Ascending aorta (tissue), 2 donors: ENCODE results near the gene LCNL1. TPM values are rescaled to one million over a fixed set of nuclear protein-coding genes. Genes with fewer than 3 reads are reported as not detected.

ENCODE experiments used
- DNase-seq, 2 donors: peaks; one replicate each; pipeline ENCODE4 v3.0.0-alpha.2; 2019; ENCODE audit warnings: low spot score in 2 of 2
- H3K27ac ChIP-seq, 2 donors: fragments of 200-600 bp; sonication (generic); one replicate each; pipeline ENCODE4 v1.5.1; 2016 to 2017; ENCODE audit warnings: mild to moderate bottlenecking in 1 of 2
- H3K27me3 ChIP-seq: fragments of 200-600 bp; sonication (generic); one replicate; pipeline ENCODE4 v1.5.1; 2017
- H3K36me3 ChIP-seq, 2 donors: fragments of 200-600 bp; sonication (generic); one replicate each; pipeline ENCODE4 v1.5.1; 2016
- H3K4me1 ChIP-seq, 2 donors: fragments of 200-600 bp; sonication (generic); one replicate each; pipeline ENCODE4 v1.5.1; 2016 to 2017; ENCODE audit warnings: mild to moderate bottlenecking in 1 of 2
- H3K4me3 ChIP-seq, 2 donors: fragments of 200-600 bp; sonication (generic); one replicate each; pipeline ENCODE4 v1.5.1; 2016 to 2017; ENCODE audit warnings: mild to moderate bottlenecking in 1 of 2
- H3K9me3 ChIP-seq, 2 donors: fragments of 200-600 bp; sonication (generic); one replicate each; pipeline ENCODE4 v1.5.1; 2016
- intact Hi-C: fragments of 100-400 bp; cut with DNase I; formaldehyde crosslinking; loops from one replicate; pipeline ENCODE4 v1.15.1; 2023
- total RNA-seq: library from RNA; depleted of rRNA; stranded (reverse); fragments of >200 nt; gene quantifications from one replicate; pipeline ENCODE4 v1.1.0, GENCODE V29; 2016
- TF ChIP-seq, protein P1 (sequence below), 3 experiments: fragments of 200-600 bp in 2 of 3; fragments of 450-650 bp in 1 of 3; sonication (generic) in 2 of 3; IDR thresholded peaks; one replicate each; pipeline ENCODE4 v1.5.1; 2016 to 2019; ENCODE audit warnings: antibody characterized with exemption in 3 of 3, mild to moderate bottlenecking in 1 of 3, moderate library complexity in 1 of 3

The LCNL1 gene
- total RNA-seq, 1 donor from 2014 or later, result not detected

DNA sequence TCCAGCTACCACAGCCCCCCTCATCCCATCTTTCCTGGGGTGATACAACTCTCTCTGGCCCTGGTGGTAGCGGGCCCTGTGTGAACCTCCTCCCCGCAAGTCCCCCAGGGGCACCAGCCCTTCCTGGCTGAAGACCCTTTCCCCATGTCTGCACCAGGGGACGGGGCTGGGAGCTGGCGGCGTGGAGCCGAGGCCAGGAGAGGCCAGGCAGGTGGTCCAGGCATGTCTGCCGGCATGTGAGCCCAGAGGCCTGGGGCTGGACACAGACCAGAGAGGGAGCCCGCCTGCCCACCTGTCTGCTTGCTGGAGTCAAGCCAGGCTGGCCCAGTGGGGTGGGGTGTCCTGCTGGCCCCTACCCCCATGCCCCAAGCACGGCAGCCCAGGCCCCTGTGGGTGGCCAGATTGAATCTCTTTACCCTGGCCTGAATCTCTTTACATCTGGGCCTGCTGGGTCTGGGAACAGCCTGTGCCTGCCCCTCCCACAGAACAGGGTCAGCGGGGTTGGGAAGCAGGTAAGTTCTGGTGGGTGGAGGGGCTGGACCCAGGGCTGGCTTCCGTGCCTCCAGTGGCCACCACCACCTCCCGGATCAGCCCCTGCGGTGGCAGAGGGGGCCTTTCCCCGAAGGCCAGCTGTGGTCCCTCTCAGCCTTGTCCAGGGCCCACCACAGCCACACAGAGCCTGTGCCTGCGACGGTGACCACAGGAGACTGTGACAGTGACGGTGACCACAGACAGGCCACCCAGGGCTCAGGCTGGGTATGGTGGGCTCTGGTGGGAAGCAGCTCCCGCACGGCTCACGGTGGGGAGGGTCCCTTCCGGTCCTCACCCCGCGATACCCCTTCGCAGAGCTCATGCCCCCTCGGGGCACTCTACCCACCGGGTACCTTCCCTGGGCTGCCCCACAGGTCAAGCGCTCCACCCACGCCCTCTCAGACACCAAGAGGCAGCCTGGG, 23.6 kb upstream of the LCNL1 start:
- DNase-seq, result no peak
- Histone ChIP-seq H3K9me3 (no peaks in the 10 kb centered on the region), H3K27me3 (no peaks in the 10 kb centered on the region), H3K4me1 (peaks cover 5 to 14% of the 10 kb centered on the region in 2 donors), H3K4me3 (no peak overlapping the region), H3K36me3 (no peaks in the 10 kb centered on the region), H3K27ac (no peak overlapping the region)
- TF ChIP-seq, protein P1, sequence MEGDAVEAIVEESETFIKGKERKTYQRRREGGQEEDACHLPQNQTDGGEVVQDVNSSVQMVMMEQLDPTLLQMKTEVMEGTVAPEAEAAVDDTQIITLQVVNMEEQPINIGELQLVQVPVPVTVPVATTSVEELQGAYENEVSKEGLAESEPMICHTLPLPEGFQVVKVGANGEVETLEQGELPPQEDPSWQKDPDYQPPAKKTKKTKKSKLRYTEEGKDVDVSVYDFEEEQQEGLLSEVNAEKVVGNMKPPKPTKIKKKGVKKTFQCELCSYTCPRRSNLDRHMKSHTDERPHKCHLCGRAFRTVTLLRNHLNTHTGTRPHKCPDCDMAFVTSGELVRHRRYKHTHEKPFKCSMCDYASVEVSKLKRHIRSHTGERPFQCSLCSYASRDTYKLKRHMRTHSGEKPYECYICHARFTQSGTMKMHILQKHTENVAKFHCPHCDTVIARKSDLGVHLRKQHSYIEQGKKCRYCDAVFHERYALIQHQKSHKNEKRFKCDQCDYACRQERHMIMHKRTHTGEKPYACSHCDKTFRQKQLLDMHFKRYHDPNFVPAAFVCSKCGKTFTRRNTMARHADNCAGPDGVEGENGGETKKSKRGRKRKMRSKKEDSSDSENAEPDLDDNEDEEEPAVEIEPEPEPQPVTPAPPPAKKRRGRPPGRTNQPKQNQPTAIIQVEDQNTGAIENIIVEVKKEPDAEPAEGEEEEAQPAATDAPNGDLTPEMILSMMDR (IDR thresholded peaks at IDR 0.05), result no peak
- intact Hi-C loops, result no loop called here

DNA sequence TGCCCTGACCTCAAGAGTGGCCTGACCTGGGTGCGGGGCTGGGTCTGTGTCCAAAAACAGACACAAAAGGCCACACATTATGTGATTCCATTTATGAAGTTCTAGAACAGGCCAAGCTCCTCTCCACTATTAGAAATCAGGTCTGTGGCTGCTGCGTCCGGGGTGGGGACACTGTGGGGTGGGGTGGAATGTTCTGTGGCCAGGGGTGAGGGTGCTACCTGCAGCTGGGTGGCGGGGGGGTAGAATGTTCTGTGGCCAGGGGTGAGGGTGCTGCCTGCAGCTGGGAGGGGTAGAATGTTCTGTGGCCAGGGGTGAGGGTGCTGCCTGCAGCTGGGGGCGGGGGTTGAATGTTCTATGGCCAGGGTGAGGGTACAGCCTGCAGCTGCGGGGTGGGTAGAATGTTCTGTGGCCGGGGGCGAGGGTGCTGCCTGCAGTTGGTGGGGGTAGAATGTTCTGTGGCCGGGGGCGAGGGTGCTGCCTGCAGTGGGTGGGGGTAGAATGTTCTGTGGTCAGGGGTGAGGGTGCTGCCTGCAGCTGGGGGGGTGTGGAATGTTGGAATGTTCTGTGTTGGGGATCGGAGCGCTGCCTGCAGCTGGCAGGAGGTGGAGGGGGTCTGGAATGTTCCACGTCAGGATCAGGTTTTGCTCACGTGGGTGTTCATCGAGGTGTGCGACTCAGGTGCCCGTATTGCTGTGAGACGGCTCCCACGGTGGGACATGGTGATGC, 22.4 kb upstream of the LCNL1 start:
- H3K4me1 ChIP-seq, result peaks cover 5 to 14% of the 10 kb centered on the region in 2 donors
- intact Hi-C loops, result no loop called here
- no peaks in the 10 kb centered on the region for H3K27me3 ChIP-seq
- TF ChIP-seq, protein P1 (IDR thresholded peaks at IDR 0.05), result no peak
- H3K4me3 ChIP-seq, result no peak overlapping the region
- DNase-seq, result no peak
- peak overlapping the region in 1 of 2 donors; percentile 54 for H3K27ac ChIP-seq
- H3K9me3 ChIP-seq, result no peaks in the 10 kb centered on the region
- no peaks in the 10 kb centered on the region for H3K36me3 ChIP-seq

DNA sequence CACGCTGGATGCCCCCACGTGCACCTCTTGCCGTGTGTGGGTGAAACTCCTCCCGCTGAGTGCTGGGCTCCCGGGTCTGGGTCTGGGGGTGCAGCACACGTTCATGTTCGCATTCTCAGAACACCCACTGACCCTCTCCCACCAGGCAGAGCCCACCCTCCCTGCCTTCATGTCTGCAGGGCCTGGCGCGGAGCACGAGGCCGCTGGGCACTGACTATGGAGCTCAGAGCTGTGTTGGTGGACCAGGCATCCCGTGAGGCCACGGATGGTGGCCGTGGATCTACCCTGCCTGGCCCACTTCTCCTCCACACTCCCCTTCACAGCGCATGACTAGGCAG, 21.9 kb upstream of the LCNL1 start:
- H3K36me3 ChIP-seq, result no peaks in the 10 kb centered on the region
- H3K27ac ChIP-seq, result peak overlapping the region; percentile 54 to 55
- DNase-seq, result no peak
- peaks cover 5 to 14% of the 10 kb centered on the region in 2 donors for H3K4me1 ChIP-seq
- H3K9me3 ChIP-seq, result no peaks in the 10 kb centered on the region
- TF ChIP-seq, protein P1 (IDR thresholded peaks at IDR 0.05), result no peak
- no peaks in the 10 kb centered on the region for H3K27me3 ChIP-seq
- intact Hi-C loops, result no loop called here
- H3K4me3 ChIP-seq, result no peak overlapping the region

DNA sequence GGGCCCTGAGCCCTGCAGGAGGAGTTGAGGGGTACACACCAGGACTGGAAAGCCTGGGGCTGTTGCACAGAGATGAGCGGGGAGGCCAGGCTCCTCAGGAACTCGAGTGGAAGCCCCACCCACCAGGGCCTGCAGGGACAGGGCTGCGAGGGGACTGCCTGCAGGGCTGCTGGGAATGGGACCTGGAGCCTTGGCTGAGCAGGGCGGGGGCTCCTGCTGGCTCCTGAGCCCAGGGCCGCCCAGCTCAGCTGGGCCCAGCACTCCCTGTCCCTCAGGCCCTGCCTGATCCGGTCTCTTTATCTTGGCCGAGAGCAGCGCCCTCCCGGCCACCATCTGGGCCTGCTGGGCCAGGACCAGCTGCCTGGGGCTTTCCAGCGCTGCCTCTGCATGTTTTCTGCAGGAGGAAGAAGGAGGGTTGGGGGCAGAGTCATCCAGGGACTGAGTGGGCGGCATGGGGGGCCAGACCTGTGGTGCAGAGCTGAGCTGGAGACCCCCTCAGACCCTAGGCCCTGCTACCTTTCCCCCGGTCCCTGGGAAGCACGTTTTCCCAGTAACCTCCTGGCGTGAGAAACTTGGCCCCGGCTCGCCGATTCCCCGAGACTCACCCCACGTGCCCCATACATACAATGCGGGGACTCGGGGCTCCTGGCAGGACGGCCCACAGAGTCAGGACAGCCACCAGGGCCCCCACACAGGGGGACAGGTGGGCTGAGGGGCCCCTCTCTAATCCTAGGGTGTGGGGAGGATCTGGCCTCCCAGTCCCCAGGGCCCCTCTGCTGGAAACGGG, 21.3 kb upstream of the LCNL1 start:
- TF ChIP-seq, protein P1 (IDR thresholded peaks at IDR 0.05), result no peak
- intact Hi-C loops, result no loop called here
- no peaks in the 10 kb centered on the region for H3K9me3 ChIP-seq
- no peak for DNase-seq
- no peaks in the 10 kb centered on the region for H3K27me3 ChIP-seq
- peak overlapping the region; percentile 54 to 55 for H3K27ac ChIP-seq
- no peaks in the 10 kb centered on the region for H3K36me3 ChIP-seq
- H3K4me1 ChIP-seq, result peaks cover 5 to 14% of the 10 kb centered on the region in 2 donors
- no peak overlapping the region for H3K4me3 ChIP-seq

DNA sequence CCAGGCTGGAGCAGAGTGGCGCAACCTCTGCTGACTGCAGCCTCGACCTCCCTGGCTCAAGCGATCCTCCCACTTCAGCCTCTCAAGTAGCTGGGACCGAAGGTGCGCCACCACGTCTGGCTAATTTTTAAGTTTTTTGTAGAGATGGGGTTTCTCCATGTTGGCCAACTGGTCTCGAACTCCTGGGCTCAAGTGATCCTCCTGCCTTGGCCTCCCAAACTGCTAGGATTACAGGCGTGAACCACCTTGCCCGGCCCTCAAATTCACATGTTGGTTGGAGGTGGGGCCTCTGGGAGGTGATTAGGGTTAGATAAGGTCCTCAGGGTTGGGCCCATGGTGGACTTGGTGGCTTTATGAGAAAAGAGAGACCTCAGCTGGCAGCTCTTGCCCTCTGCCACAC, 20.6 kb upstream of the LCNL1 start:
- Histone ChIP-seq H3K4me1 (peaks cover 5 to 14% of the 10 kb centered on the region in 2 donors), H3K27me3 (no peaks in the 10 kb centered on the region), H3K27ac (peak overlapping the region in 1 of 2 donors; percentile 55), H3K4me3 (no peak overlapping the region), H3K36me3 (no peaks in the 10 kb centered on the region), H3K9me3 (no peaks in the 10 kb centered on the region)
- intact Hi-C loops, result no loop called here
- TF ChIP-seq, protein P1 (IDR thresholded peaks at IDR 0.05), result no peak
- DNase-seq, result no peak
